ENCODE data around the gene LHPP. TPM values are rescaled to one million over a fixed set of nuclear protein-coding genes. Genes with fewer than 3 reads are reported as not detected.

Gene LHPP
- total RNA-seq, 1 donor from 2014 or later = 19.6 TPM

- Mint-ChIP-seq H3K9me3 (peaks cover 5% of the 10 kb centered on the region), H3K27ac (no peak overlapping the region), H3K4me3 (no peak overlapping the region), H3K4me1 (peaks cover 8% of the 10 kb centered on the region), H3K27me3 (ENCODE audit: low read depth) (peaks cover 2% of the 10 kb centered on the region), H3K36me3 (no peaks in the 10 kb centered on the region)
- DNase-seq (ENCODE audit: low spot score in 2 of 2, unreplicated experiment in 2 of 2) = no peak
- TF ChIP-seq CTCF (IDR thresholded peaks at IDR 0.05; ENCODE audit: unreplicated experiment) = no peak
Measured at GRCh38 chr10:124558339-124559321, 97.0 kb downstream of the LHPP start.

GRCh38 chr10:124559372-124560132 is 97.9 kb downstream of the LHPP start:
- Mint-ChIP-seq H3K27ac (no peak overlapping the region), H3K27me3 (ENCODE audit: low read depth) (peaks cover 5% of the 10 kb centered on the region), H3K9me3 (peaks cover 5% of the 10 kb centered on the region), H3K36me3 (no peaks in the 10 kb centered on the region), H3K4me1 (peaks cover 8% of the 10 kb centered on the region), H3K4me3 (no peak overlapping the region)
- no peak for TF ChIP-seq CTCF (IDR thresholded peaks at IDR 0.05; ENCODE audit: unreplicated experiment)
- no peak for DNase-seq (ENCODE audit: low spot score in 2 of 2, unreplicated experiment in 2 of 2)

GRCh38 chr10:124560377-124561105 is 98.9 kb downstream of the LHPP start:
- H3K9me3 Mint-ChIP-seq = peaks cover 5% of the 10 kb centered on the region
- H3K4me3 Mint-ChIP-seq = no peak overlapping the region
- TF ChIP-seq CTCF (IDR thresholded peaks at IDR 0.05; ENCODE audit: unreplicated experiment) = no peak
- peaks cover 8% of the 10 kb centered on the region for H3K4me1 Mint-ChIP-seq
- DNase-seq (ENCODE audit: low spot score in 2 of 2, unreplicated experiment in 2 of 2) = no peak
- H3K27ac Mint-ChIP-seq = peak overlapping the region; percentile 77
- peaks cover 13% of the 10 kb centered on the region for H3K27me3 Mint-ChIP-seq (ENCODE audit: low read depth)
- H3K36me3 Mint-ChIP-seq = no peaks in the 10 kb centered on the region

GRCh38 chr10:124561206-124561605 is 99.6 kb downstream of the LHPP start:
- H3K4me3 Mint-ChIP-seq = no peak overlapping the region
- peaks cover 8% of the 10 kb centered on the region for H3K4me1 Mint-ChIP-seq
- no peak overlapping the region for H3K27ac Mint-ChIP-seq
- no peak for DNase-seq (ENCODE audit: low spot score in 2 of 2, unreplicated experiment in 2 of 2)
- no peaks in the 10 kb centered on the region for H3K36me3 Mint-ChIP-seq
- H3K27me3 Mint-ChIP-seq (ENCODE audit: low read depth) = peaks cover 13% of the 10 kb centered on the region
- no peak for TF ChIP-seq CTCF (IDR thresholded peaks at IDR 0.05; ENCODE audit: unreplicated experiment)
- H3K9me3 Mint-ChIP-seq = peaks cover 5% of the 10 kb centered on the region

GRCh38 chr10:124562425-124563060 is 100.9 kb downstream of the LHPP start:
- H3K4me1 Mint-ChIP-seq = peaks cover 8% of the 10 kb centered on the region
- TF ChIP-seq CTCF (IDR thresholded peaks at IDR 0.05; ENCODE audit: unreplicated experiment) = no peak
- peaks cover 5% of the 10 kb centered on the region for H3K9me3 Mint-ChIP-seq
- H3K27me3 Mint-ChIP-seq (ENCODE audit: low read depth) = peaks cover 13% of the 10 kb centered on the region
- H3K27ac Mint-ChIP-seq = no peak overlapping the region
- H3K36me3 Mint-ChIP-seq = no peaks in the 10 kb centered on the region
- no peak overlapping the region for H3K4me3 Mint-ChIP-seq
- DNase-seq (ENCODE audit: low spot score in 2 of 2, unreplicated experiment in 2 of 2) = no peak
